PC-9 (cell line): ENCODE results near the gene DMC1. TPM values are rescaled to one million over a fixed set of nuclear protein-coding genes. Genes with fewer than 3 reads are reported as not detected.
A peak's percentile ranks its signal among the peaks of the same experiment; 100 is the strongest.

ENCODE experiments used
- BruUV-seq: library from RNA; stranded (reverse); fragments of 400-500 nt; replicated peaks from 2 replicates; lab custom pipeline; 2021; lab: Mats Ljungman, UMichigan
- CTCF ChIA-PET: fragments of 300-600 bp; sonication (Branson Sonifier 250); formaldehyde crosslinking; loops from one replicate; lab custom pipeline; 2022; ENCODE audit warnings: antibody characterized with exemption; lab: Charles Lee
- POLR2A ChIA-PET: fragments of 300-600 bp; sonication (Branson Sonifier 250); formaldehyde crosslinking; loops from one replicate; lab custom pipeline; 2022; ENCODE audit warnings: antibody characterized with exemption; ENCODE audit not compliant: unreplicated experiment; lab: Charles Lee
- DNase-seq, 2 experiments: peaks; one replicate each; pipeline versions ENCODE4 v3.0.0 to v3.0.0-alpha.2; 2015 to 2022; ENCODE audit warnings: mixed read lengths in 1 of 2
- H2AFZ ChIP-seq: fragments of 200-600 bp; sonication (generic); 2 replicates; pipeline ENCODE4 v1.8.1; 2017; ENCODE audit warnings: antibody characterized with exemption
- H3F3A ChIP-seq: fragments of 200-600 bp; sonication (generic); 2 replicates; pipeline ENCODE4 v1.8.1; 2017; ENCODE audit warnings: antibody characterized with exemption, mild to moderate bottlenecking, low read depth; ENCODE audit not compliant: insufficient read depth
- H3K27ac ChIP-seq: fragments of 200-600 bp; sonication (generic); 2 replicates; pipeline ENCODE4 v1.6.1; 2016; ENCODE audit warnings: mixed run types
- H3K27me3 ChIP-seq: fragments of 200-600 bp; sonication (generic); 2 replicates; pipeline ENCODE4 v1.6.1; 2016; ENCODE audit warnings: low read depth, mixed run types; ENCODE audit not compliant: insufficient read depth
- H3K36me3 ChIP-seq: fragments of 200-600 bp; sonication (generic); 2 replicates; pipeline ENCODE4 v1.6.1; 2016; ENCODE audit warnings: low read depth, mixed run types
- H3K4me1 ChIP-seq: fragments of 200-600 bp; sonication (generic); replicated peaks from 2 replicates; pipeline ENCODE4 v1.6.1; 2016; ENCODE audit warnings: mixed run types; ENCODE audit not compliant: insufficient read depth
- H3K4me2 ChIP-seq: fragments of 200-600 bp; sonication (generic); 2 replicates; pipeline ENCODE4 v1.6.1; 2017; ENCODE audit warnings: mixed run types
- H3K4me3 ChIP-seq: fragments of 200-600 bp; sonication (generic); 2 replicates; pipeline ENCODE4 v1.6.1; 2016; ENCODE audit warnings: mixed run types
- H3K79me2 ChIP-seq: fragments of 200-600 bp; sonication (generic); 2 replicates; pipeline ENCODE4 v1.6.1; 2017; ENCODE audit warnings: low read depth, mixed run types
- H3K9me2 ChIP-seq: fragments of 200-600 bp; sonication (generic); 2 replicates; pipeline ENCODE4 v1.8.1; 2017; ENCODE audit warnings: mild to moderate bottlenecking; ENCODE audit not compliant: insufficient read depth
- H3K9me3 ChIP-seq: fragments of 200-600 bp; sonication (generic); 2 replicates; pipeline ENCODE4 v1.8.1; 2016; ENCODE audit warnings: low read depth; ENCODE audit not compliant: insufficient read depth
- H4K20me1 ChIP-seq: fragments of 200-600 bp; sonication (generic); 2 replicates; pipeline ENCODE4 v1.8.1; 2017; ENCODE audit not compliant: insufficient read depth
- CTCF ChIP-seq: fragments of 200-600 bp; sonication (generic); conservative IDR thresholded peaks from 2 replicates; pipeline ENCODE4 v1.6.1; 2017; ENCODE audit warnings: mixed run types, antibody characterized with exemption, mild to moderate bottlenecking, moderate library complexity
- EZH2 ChIP-seq: fragments of 200-600 bp; sonication (generic); IDR thresholded peaks from 2 replicates; pipeline ENCODE4 v1.8.0; 2017; ENCODE audit warnings: antibody characterized with exemption, low read depth
- intact Hi-C: fragments of 100-400 bp; cut with micrococcal nuclease; formaldehyde crosslinking; loops from one replicate; pipeline ENCODE4 v1.10.0; 2022; ENCODE audit not compliant: unreplicated experiment
- total RNA-seq: library from RNA; stranded (reverse); gene quantifications from 2 replicates; pipeline ENCODE4 v1.2.3, GENCODE V29; 2021

The DMC1 gene
- total RNA-seq, 1 experiment from 2014 or later, result 5.6 TPM

GRCh38 chr22:38487946-38488345, 82.0 kb downstream of the DMC1 start:
- H3K79me2 ChIP-seq, result peaks cover 11% of the 10 kb centered on the region; the same call in 1 of the 2 replicates
- peaks cover 73% of the 10 kb centered on the region for H4K20me1 ChIP-seq
- no peak overlapping the region for H3K27ac ChIP-seq
- ChIA-PET CTCF (no interaction called here), POLR2A (interaction anchor here (0.6 to 0.7 kb wide), 2 partner anchors 9 to 1035 kb away, joined by 3 read pairs; no protein-coding TSS in a partner anchor)
- no peaks in the 10 kb centered on the region for H3K27me3 ChIP-seq
- BruUV-seq, result no TSS peak
- TF ChIP-seq CTCF, result no peak
- no peak for TF ChIP-seq EZH2
- peaks cover 91% of the 10 kb centered on the region for H3F3A ChIP-seq
- H3K4me2 ChIP-seq, result no peak overlapping the region
- no peaks in the 10 kb centered on the region for H3K9me2 ChIP-seq
- no peaks in the 10 kb centered on the region for H3K9me3 ChIP-seq
- peak in 1 of 2 experiments; percentile 27 for DNase-seq
- H3K4me3 ChIP-seq, result no peak overlapping the region
- H2AFZ ChIP-seq, result no peak overlapping the region
- peaks cover 93% of the 10 kb centered on the region for H3K36me3 ChIP-seq
- intact Hi-C loops, result no loop called here
- no peaks in the 10 kb centered on the region for H3K4me1 ChIP-seq

- Histone ChIP-seq H3F3A (peaks cover 92% of the 10 kb centered on the region), H3K4me1 (no peaks in the 10 kb centered on the region), H2AFZ (no peak overlapping the region), H3K27ac (no peak overlapping the region), H3K9me2 (no peaks in the 10 kb centered on the region), H4K20me1 (peaks cover 80% of the 10 kb centered on the region), H3K79me2 (peaks cover 7% of the 10 kb centered on the region; the same call in 1 of the 2 replicates), H3K27me3 (no peaks in the 10 kb centered on the region), H3K36me3 (peaks cover 92% of the 10 kb centered on the region), H3K9me3 (no peaks in the 10 kb centered on the region), H3K4me3 (no peak overlapping the region), H3K4me2 (no peak overlapping the region)
- intact Hi-C loops, result no loop called here
- POLR2A ChIA-PET, result interaction anchor here (0.5 to 0.7 kb wide), 3 partner anchors 10 to 99 kb away, joined by 3 to 12 read pairs (median 4); no protein-coding TSS in a partner anchor
- peak in 1 of 2 experiments; percentile 27 for DNase-seq
- TF ChIP-seq EZH2 (no peak), CTCF (no peak)
- CTCF ChIA-PET, result interaction anchor here (0.5 to 0.7 kb wide), 6 partner anchors 13 to 236 kb away, joined by 3 to 9 read pairs (median 5); no protein-coding TSS in a partner anchor
- BruUV-seq, result no TSS peak
Measured at GRCh38 chr22:38485783-38486182, 84.2 kb downstream of the DMC1 start.

GRCh38 chr22:38484244-38484643, 85.7 kb downstream of the DMC1 start:
- DNase-seq, result no peak
- TSS peak; percentile 0 for BruUV-seq
- peaks cover 77% of the 10 kb centered on the region for H3K36me3 ChIP-seq
- peaks cover 93% of the 10 kb centered on the region for H3F3A ChIP-seq
- TF ChIP-seq CTCF (no peak), EZH2 (no peak)
- no peaks in the 10 kb centered on the region for H3K9me2 ChIP-seq
- H4K20me1 ChIP-seq, result peaks cover 67% of the 10 kb centered on the region
- POLR2A ChIA-PET, result interaction anchor here (0.6 kb wide), 1 partner anchor 248 kb away, joined by 3 read pairs; no protein-coding TSS in a partner anchor
- no peaks in the 10 kb centered on the region for H3K79me2 ChIP-seq
- intact Hi-C loops, result no loop called here
- CTCF ChIA-PET, result interaction anchor here (0.8 kb wide), 1 partner anchor 366 kb away, joined by 8 read pairs; no protein-coding TSS in a partner anchor
- no peaks in the 10 kb centered on the region for H3K9me3 ChIP-seq
- no peak overlapping the region for H2AFZ ChIP-seq
- no peaks in the 10 kb centered on the region for H3K27me3 ChIP-seq
- H3K4me2 ChIP-seq, result no peak overlapping the region
- no peak overlapping the region for H3K4me3 ChIP-seq
- H3K4me1 ChIP-seq, result no peaks in the 10 kb centered on the region
- no peak overlapping the region for H3K27ac ChIP-seq
